ENCODE results near the gene VLDLR. TPM values are rescaled to one million over a fixed set of nuclear protein-coding genes. Genes with fewer than 3 reads are reported as not detected.

Gene VLDLR
- total and polyA plus RNA-seq, 2 of the 13 experiments (the other 11 are each of a cell fraction or from before 2014, with no cell fraction given), result 3.4 to 10.5 TPM

DNA sequence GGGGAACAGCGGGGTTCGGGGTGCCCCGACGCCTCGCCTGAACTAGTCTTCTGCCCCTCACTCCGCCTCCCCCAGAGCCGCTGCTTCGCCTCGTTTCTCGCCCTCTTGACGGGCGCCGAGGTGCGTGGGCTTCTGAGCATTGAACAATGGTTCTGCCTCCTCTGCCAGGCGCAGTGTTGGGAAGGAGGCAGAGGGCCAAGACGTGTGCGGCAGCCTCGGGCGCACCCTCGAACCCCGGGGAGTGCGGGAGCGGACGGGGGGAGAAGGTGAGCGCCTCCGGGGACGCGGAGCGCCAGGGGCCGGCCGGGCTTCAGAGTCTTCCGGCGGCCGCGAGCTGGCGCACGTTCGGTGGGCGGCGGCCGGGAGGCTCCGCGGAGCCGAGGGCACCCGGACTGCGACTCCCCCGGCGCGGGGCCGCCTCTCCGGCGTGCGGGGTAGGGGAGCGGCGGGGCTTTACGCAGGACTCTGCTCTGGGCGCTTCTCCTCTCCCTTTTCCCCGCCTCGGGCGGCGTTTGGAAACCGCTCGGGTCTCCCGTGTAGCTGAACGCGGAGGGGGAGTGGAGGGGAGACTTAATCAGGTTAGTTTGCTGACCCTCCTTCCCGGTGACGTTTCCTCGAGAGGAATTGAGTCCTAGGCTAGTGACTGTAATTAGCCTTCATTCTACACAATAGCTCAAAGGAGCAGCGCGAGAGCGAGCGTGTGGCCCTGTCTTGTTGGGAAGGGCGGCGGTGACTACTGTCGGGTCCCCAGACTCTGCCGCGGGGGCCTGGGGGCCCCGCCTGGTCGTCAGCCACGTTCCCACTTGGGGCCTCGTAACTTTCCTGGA is 1.1 kb downstream of the VLDLR start (continued):
- TF ChIP-seq LCORL (IDR thresholded peaks at IDR 0.05) (no peak), LCORL (CRISPR knock-in tag; IDR thresholded peaks at IDR 0.05) (0 out of 2 replicates have a peak, but pooled peaks have one; percentile 12), KLF6 (CRISPR knock-in tag; IDR thresholded peaks at IDR 0.05) (no peak), ATRX (CRISPR knock-in tag; IDR thresholded peaks at IDR 0.05; ENCODE audit: borderline replicate concordance) (no peak), NFRKB (IDR thresholded peaks at IDR 0.05) (no peak), NAIF1 (CRISPR knock-in tag; IDR thresholded peaks at IDR 0.05; ENCODE audit: borderline replicate concordance) (no peak), ZNF792 (CRISPR knock-in tag; IDR thresholded peaks at IDR 0.05) (no peak), RBM22 (optimal IDR thresholded peaks at IDR 0.05; ENCODE audit: low read length) (no peak), MBNL3 (CRISPR knock-in tag; conservative IDR thresholded peaks at IDR 0.05) (no peak), WIZ (CRISPR knock-in tag; IDR thresholded peaks at IDR 0.05) (no peak), EED (CRISPR knock-in tag; IDR thresholded peaks at IDR 0.05) (0 out of 2 replicates have a peak, but pooled peaks have one; percentile 17), CBFB (CRISPR knock-in tag; IDR thresholded peaks at IDR 0.05) (0 out of 2 replicates have a peak, but pooled peaks have one; percentile 28), TBX2 (CRISPR knock-in tag; IDR thresholded peaks at IDR 0.05; ENCODE audit: borderline replicate concordance) (no peak), ARNT2 (CRISPR knock-in tag; IDR thresholded peaks at IDR 0.05; ENCODE audit: low read depth) (0 out of 2 replicates have a peak, but pooled peaks have one; percentile 7), ERF (CRISPR knock-in tag; IDR thresholded peaks at IDR 0.05) (no peak), MATR3 (CRISPR knock-in tag; IDR thresholded peaks at IDR 0.05) (no peak), ZNF292 (CRISPR knock-in tag; IDR thresholded peaks at IDR 0.05; ENCODE audit: borderline replicate concordance, low read depth) (no peak), DMAP1 (CRISPR knock-in tag; IDR thresholded peaks at IDR 0.05) (no peak), GPN1 (CRISPR knock-in tag; IDR thresholded peaks at IDR 0.05; ENCODE audit: borderline replicate concordance) (no peak)
- TF ChIP-seq, protein P1, sequence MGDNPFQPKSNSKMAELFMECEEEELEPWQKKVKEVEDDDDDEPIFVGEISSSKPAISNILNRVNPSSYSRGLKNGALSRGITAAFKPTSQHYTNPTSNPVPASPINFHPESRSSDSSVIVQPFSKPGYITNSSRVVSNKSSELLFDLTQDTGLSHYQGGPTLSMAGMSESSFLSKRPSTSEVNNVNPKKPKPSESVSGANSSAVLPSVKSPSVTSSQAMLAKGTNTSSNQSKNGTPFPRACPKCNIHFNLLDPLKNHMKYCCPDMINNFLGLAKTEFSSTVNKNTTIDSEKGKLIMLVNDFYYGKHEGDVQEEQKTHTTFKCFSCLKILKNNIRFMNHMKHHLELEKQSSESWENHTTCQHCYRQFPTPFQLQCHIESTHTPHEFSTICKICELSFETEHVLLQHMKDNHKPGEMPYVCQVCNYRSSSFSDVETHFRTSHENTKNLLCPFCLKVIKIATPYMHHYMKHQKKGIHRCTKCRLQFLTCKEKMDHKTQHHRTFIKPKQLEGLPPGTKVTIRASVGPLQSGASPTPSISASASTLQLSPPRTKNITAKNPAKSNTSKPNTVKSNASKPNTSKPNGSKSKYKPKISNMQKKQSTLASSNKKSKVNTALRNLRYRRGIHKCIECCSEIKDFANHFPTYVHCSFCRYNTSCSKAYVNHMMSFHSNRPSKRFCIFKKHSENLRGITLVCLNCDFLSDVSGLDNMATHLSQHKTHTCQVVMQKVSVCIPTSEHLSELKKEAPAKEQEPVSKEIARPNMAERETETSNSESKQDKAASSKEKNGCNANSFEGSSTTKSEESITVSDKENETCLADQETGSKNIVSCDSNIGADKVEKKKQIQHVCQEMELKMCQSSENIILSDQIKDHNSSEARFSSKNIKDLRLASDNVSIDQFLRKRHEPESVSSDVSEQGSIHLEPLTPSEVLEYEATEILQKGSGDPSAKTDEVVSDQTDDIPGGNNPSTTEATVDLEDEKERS (CRISPR knock-in tag; IDR thresholded peaks at IDR 0.05), result no peak
- TF ChIP-seq, protein P2, sequence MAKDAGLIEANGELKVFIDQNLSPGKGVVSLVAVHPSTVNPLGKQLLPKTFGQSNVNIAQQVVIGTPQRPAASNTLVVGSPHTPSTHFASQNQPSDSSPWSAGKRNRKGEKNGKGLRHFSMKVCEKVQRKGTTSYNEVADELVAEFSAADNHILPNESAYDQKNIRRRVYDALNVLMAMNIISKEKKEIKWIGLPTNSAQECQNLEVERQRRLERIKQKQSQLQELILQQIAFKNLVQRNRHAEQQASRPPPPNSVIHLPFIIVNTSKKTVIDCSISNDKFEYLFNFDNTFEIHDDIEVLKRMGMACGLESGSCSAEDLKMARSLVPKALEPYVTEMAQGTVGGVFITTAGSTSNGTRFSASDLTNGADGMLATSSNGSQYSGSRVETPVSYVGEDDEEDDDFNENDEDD (CRISPR knock-in tag; IDR thresholded peaks at IDR 0.05; ENCODE audit: borderline replicate concordance), result no peak
- TF ChIP-seq, protein P3, sequence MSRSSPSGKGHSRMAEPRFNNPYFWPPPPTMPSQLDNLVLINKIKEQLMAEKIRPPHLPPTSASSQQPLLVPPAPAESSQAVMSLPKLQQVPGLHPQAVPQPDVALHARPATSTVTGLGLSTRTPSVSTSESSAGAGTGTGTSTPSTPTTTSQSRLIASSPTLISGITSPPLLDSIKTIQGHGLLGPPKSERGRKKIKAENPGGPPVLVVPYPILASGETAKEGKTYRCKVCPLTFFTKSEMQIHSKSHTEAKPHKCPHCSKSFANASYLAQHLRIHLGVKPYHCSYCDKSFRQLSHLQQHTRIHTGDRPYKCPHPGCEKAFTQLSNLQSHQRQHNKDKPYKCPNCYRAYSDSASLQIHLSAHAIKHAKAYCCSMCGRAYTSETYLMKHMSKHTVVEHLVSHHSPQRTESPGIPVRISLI (CRISPR knock-in tag; IDR thresholded peaks at IDR 0.05; ENCODE audit: borderline replicate concordance), result no peak
- TF ChIP-seq, protein P4, sequence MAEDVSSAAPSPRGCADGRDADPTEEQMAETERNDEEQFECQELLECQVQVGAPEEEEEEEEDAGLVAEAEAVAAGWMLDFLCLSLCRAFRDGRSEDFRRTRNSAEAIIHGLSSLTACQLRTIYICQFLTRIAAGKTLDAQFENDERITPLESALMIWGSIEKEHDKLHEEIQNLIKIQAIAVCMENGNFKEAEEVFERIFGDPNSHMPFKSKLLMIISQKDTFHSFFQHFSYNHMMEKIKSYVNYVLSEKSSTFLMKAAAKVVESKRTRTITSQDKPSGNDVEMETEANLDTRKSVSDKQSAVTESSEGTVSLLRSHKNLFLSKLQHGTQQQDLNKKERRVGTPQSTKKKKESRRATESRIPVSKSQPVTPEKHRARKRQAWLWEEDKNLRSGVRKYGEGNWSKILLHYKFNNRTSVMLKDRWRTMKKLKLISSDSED (CRISPR knock-in tag; IDR thresholded peaks at IDR 0.05), result no peak
- TF ChIP-seq, protein P5, sequence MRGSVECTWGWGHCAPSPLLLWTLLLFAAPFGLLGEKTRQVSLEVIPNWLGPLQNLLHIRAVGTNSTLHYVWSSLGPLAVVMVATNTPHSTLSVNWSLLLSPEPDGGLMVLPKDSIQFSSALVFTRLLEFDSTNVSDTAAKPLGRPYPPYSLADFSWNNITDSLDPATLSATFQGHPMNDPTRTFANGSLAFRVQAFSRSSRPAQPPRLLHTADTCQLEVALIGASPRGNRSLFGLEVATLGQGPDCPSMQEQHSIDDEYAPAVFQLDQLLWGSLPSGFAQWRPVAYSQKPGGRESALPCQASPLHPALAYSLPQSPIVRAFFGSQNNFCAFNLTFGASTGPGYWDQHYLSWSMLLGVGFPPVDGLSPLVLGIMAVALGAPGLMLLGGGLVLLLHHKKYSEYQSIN (CRISPR knock-in tag; IDR thresholded peaks at IDR 0.05; ENCODE audit: borderline replicate concordance), result no peak
